Spleen (tissue), 11 donors: ENCODE data around the gene PDE5A. TPM values are rescaled to one million over a fixed set of nuclear protein-coding genes. Genes with fewer than 3 reads are reported as not detected.

ENCODE experiments used
- DNase-seq: peaks from one replicate; pipeline ENCODE4 v3.0.0-alpha.2; 2020
- H3K27ac ChIP-seq, 8 donors: fragments of 200-600 bp; sonication (generic) in 7 of 8; 1 replicate in 4 of 8; 2 replicates in 4 of 8; pipeline versions ENCODE4 v1.5.0 to v1.8.0; 2016 to 2021; ENCODE audit warnings: inconsistent platforms in 4 of 8, mild to moderate bottlenecking in 4 of 8, moderate library complexity in 1 of 8
- H3K27me3 ChIP-seq, 7 donors: fragments of 200-600 bp; sonication (generic) in 6 of 7; replicated peaks in 1 of 7; 1 replicate in 4 of 7; 2 replicates in 3 of 7; pipeline versions ENCODE4 v1.5.0 to v1.8.0; 2016 to 2021; ENCODE audit warnings: inconsistent platforms in 3 of 7, mild to moderate bottlenecking in 1 of 7
- H3K36me3 ChIP-seq, 6 donors: fragments of 200-600 bp; sonication (generic) in 5 of 6; 1 replicate in 4 of 6; 2 replicates in 2 of 6; pipeline versions ENCODE4 v1.5.0 to v1.8.0; 2016 to 2021; ENCODE audit warnings: inconsistent platforms in 2 of 6
- H3K4me1 ChIP-seq, 6 donors: fragments of 200-600 bp; sonication (generic) in 5 of 6; 1 replicate in 3 of 6; 2 replicates in 3 of 6; pipeline versions ENCODE4 v1.5.0 to v1.8.0; 2016 to 2021; ENCODE audit warnings: inconsistent platforms in 3 of 6
- H3K4me3 ChIP-seq, 8 donors: fragments of 200-600 bp; sonication (generic) in 7 of 8; 1 replicate in 4 of 8; 2 replicates in 4 of 8; pipeline versions ENCODE4 v1.5.0 to v1.8.0; 2016 to 2021; ENCODE audit warnings: inconsistent platforms in 4 of 8, mild to moderate bottlenecking in 4 of 8, moderate library complexity in 2 of 8
- H3K9me3 ChIP-seq, 8 donors: fragments of 200-600 bp; sonication (generic) in 7 of 8; 1 replicate in 4 of 8; 2 replicates in 4 of 8; pipeline versions ENCODE4 v1.5.0 to v1.8.0; 2016 to 2021; ENCODE audit warnings: inconsistent platforms in 4 of 8
- POLR2A ChIP-seq, 3 donors: fragments of 450-650 bp; IDR thresholded peaks; one replicate each; pipeline ENCODE4 v1.5.1; 2017; ENCODE audit warnings: antibody characterized with exemption in 3 of 3, mild to moderate bottlenecking in 1 of 3
- POLR2AphosphoS5 ChIP-seq, 3 donors: sonication (generic); formaldehyde crosslinking; IDR thresholded peaks; one replicate each; pipeline ENCODE4 v1.5.1; 2017; ENCODE audit warnings: antibody characterized with exemption in 3 of 3
- WGBS, 5 donors: extraction: QIAGEN DNeasy Blood & Tissue Kit in 3 of 5; methylation state at CpG; one replicate each; pipeline versions ENCODE4 v1.1.5 to v1.1.7; 2013 to 2018; 5-methylcytosine and 5-hydroxymethylcytosine counted together
- intact Hi-C: fragments of 100-400 bp; cut with DNase I; formaldehyde crosslinking; loops from one replicate; pipeline ENCODE4 v1.15.0; 2023; ENCODE audit warnings: low total_unique reads
- polyA plus RNA-seq, 3 donors: library from polyadenylated mRNA; stranded (reverse); fragments of 200-250 nt; gene quantifications; one replicate each; pipeline ENCODE4 v1.2.1, GENCODE V29; 2013
- total RNA-seq, 7 donors: library from RNA; depleted of rRNA in 3 of 7; stranded (reverse); fragments of >200 nt in 3 of 7; fragmentation: NEBNext Ultra II Directional in 4 of 7; extraction: Animal tissue kit (Norgen Biotek cat#: 25700) in 4 of 7; gene quantifications; one replicate each; pipeline versions ENCODE4 v1.1.0 to v1.2.1, GENCODE V29; 2016 to 2021
- TF ChIP-seq, protein P1 (sequence below), 11 experiments: fragments of 200-600 bp in 7 of 11; fragments of 450-650 bp in 4 of 11; sonication (generic) in 4 of 11; IDR thresholded peaks in 8 of 11; conservative IDR thresholded peaks in 3 of 11; 1 replicate in 7 of 11; 2 replicates in 4 of 11; pipeline versions ENCODE4 v1.4.0 to v1.8.0; 2016 to 2021; ENCODE audit warnings: antibody characterized with exemption in 11 of 11, inconsistent platforms in 4 of 11, mild to moderate bottlenecking in 1 of 11
- donor health status: healthy with polysubstance abuse.
- donor health status: DM: no; HTN: no; CAD: no; lungs with moderate emphysema.
- donor health status: DM: no; HTN: no; CAD: no.
- donor health status: Bipolar disorder and iron deficiency.
- donor health status: healthy.
- donor health status: DM: no; HTN: no; CAD: no.
- donor health status: DM: yes; HTN: yes; CAD: no.

PDE5A gene
- total and polyA plus RNA-seq, 10 donors: 0.91 to 15.1 (median 9.5) TPM

GRCh38 chr4:119526786-119527550 is 101.6 kb downstream of the PDE5A start:
- WGBS, 5 donors: 83 to 95% (median 90%) methylated on average over 2 of the region's 2 CpGs
- no peaks in the 10 kb centered on the region for H3K4me1 ChIP-seq

DNA sequence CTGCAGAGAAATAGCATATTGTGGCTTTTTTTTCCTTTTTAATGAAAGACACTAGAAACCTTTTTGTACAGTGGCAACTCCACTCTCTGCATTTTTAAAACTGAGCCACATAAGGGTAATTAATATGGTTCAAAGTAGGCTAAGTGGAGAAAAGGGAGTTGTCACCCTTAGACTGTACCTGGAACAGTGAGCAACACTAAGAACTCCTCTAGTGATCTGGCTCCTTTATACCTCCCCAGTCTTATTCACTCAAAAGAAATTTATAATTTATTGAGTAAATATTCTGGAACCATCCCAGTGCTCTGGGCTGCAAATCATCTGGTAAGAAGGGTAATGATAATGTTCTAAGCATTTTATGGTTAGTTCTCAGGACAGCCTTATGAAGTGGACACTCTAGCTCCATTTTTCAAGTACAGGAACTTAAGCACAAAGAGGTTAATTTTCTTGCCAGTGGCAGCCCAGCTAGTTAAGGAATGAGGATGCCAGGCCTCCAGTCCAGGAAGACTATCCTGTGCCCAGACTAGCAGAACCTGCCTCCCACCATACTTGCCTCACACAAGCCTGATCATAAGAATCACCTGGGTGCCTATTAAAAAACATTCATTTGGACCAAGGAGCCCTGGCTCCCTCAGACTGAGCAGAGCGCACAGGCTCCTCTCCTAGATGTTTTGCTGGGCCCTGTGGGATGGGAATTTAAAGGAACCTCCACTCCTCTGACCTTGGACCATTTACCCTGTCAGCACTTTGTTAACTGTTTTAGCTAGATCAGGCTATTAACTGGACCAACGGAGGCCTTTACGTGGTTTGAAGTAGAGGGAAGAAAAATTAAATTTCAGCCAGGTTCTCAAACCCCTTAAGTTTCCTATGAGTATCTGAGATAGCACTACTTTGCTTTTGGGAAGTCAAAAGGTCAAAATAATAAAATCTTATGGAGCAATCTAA is 102.6 kb downstream of the PDE5A start:
- H3K4me1 ChIP-seq: no peaks in the 10 kb centered on the region
- no peaks in the 10 kb centered on the region for H3K27me3 ChIP-seq
- no peak for DNase-seq
- no peak overlapping the region for H3K27ac ChIP-seq
- intact Hi-C loops: no loop called here
- H3K36me3 ChIP-seq: peaks cover 0 to 28% (median 0%) of the 10 kb centered on the region in 6 donors
- no peaks in the 10 kb centered on the region for H3K9me3 ChIP-seq
- 68 to 78% (median 74%) methylated on average over 3 of the region's 3 CpGs for WGBS, 5 donors
- H3K4me3 ChIP-seq: no peak overlapping the region
- TF ChIP-seq, protein P1, sequence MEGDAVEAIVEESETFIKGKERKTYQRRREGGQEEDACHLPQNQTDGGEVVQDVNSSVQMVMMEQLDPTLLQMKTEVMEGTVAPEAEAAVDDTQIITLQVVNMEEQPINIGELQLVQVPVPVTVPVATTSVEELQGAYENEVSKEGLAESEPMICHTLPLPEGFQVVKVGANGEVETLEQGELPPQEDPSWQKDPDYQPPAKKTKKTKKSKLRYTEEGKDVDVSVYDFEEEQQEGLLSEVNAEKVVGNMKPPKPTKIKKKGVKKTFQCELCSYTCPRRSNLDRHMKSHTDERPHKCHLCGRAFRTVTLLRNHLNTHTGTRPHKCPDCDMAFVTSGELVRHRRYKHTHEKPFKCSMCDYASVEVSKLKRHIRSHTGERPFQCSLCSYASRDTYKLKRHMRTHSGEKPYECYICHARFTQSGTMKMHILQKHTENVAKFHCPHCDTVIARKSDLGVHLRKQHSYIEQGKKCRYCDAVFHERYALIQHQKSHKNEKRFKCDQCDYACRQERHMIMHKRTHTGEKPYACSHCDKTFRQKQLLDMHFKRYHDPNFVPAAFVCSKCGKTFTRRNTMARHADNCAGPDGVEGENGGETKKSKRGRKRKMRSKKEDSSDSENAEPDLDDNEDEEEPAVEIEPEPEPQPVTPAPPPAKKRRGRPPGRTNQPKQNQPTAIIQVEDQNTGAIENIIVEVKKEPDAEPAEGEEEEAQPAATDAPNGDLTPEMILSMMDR (IDR thresholded peaks at IDR 0.05 in 8 of 11, conservative IDR thresholded peaks at IDR 0.05 in 3 of 11): no peak
- no peak for TF ChIP-seq POLR2A (IDR thresholded peaks at IDR 0.05)

More at GRCh38 chr4:119526786-119527550, 101.6 kb downstream of the PDE5A start:
- Histone ChIP-seq H3K4me3 (no peak overlapping the region), H3K9me3 (no peaks in the 10 kb centered on the region), H3K27ac (no peak overlapping the region), H3K27me3 (no peaks in the 10 kb centered on the region), H3K36me3 (peaks cover 0 to 20% (median 0%) of the 10 kb centered on the region in 6 donors)
- intact Hi-C loops: no loop called here
- TF ChIP-seq, protein P1 (IDR thresholded peaks at IDR 0.05 in 8 of 11, conservative IDR thresholded peaks at IDR 0.05 in 3 of 11): no peak
- TF ChIP-seq POLR2AphosphoS5 (IDR thresholded peaks at IDR 0.05) (no peak), POLR2A (IDR thresholded peaks at IDR 0.05) (no peak)
- no peak for DNase-seq

- WGBS, 5 donors: 80 to 91% (median 84%) methylated on average over 5 of the region's 5 CpGs
- intact Hi-C loops: no loop called here
- DNase-seq: no peak
- peaks cover 0 to 33% (median 0%) of the 10 kb centered on the region in 6 donors for H3K36me3 ChIP-seq
- H3K9me3 ChIP-seq: no peaks in the 10 kb centered on the region
- no peaks in the 10 kb centered on the region for H3K27me3 ChIP-seq
- no peak overlapping the region for H3K4me3 ChIP-seq
- no peak for TF ChIP-seq POLR2A (IDR thresholded peaks at IDR 0.05)
- TF ChIP-seq POLR2AphosphoS5 (IDR thresholded peaks at IDR 0.05): no peak
- TF ChIP-seq, protein P1 (IDR thresholded peaks at IDR 0.05 in 8 of 11, conservative IDR thresholded peaks at IDR 0.05 in 3 of 11): no peak
- H3K4me1 ChIP-seq: no peaks in the 10 kb centered on the region
- H3K27ac ChIP-seq: no peak overlapping the region
These were observed 103.4 kb downstream of the PDE5A start for GRCh38 chr4:119525005-119525749.
